ENCODE data around the gene NINL.
A peak's percentile ranks its signal among the peaks of the same experiment; 100 is the strongest.
"Not testable (repeated sequence)": the region's sequence is repeated elsewhere in the genome, so short reads cannot be mapped to it uniquely, and the experiment has no call there.

NINL gene

GRCh38 chr20:25590778-25591177 is 5.4 kb upstream of the NINL start:
- DNase-seq = not testable (repeated sequence)

DNA sequence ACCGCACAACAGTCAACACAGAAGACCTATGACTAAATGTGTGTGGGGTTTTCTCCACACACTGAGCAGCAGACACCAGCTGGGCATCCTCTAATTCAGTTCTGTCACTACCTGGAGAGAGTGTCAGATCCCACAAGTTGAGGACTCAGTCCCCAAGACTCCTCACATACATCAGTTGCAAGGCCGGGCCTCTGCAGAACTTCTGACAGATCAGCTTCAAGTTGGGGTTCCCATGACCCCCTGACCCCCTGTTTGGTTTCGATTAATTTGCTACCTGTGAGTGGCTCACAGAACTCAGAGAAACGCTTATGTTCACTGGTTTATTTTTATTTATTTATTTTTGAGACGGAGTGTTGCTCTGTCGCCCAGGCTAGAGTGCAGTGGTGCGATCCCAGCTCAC is 3.2 kb upstream of the NINL start:
- no peak for DNase-seq

DNA sequence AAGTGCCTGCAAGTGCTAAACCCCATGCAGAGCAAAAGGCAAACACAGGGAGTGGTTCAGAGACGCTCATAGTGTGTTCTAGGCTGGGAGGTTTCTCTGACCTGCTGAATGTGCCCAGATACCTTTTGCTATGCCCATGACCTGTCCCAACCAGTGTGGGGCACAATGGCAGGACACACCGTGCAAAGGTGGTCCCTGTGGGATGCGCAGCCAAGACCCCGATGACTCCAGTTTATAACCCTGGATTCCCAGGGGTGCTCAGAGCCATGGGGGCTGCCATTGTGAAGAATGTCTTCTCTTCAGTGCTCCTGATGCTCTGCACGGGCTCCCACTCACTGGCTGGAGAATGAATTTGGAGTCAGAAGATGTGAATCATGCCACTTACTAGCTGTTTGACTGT is 2.2 kb upstream of the NINL start:
- no peak for DNase-seq

GRCh38 chr20:25586877-25587276 is 1.5 kb upstream of the NINL start:
- DNase-seq = no peak

GRCh38 chr20:25583607-25584006 is 1.7 kb downstream of the NINL start:
- not testable (repeated sequence) for DNase-seq

GRCh38 chr20:25580711-25581110 is 4.6 kb downstream of the NINL start:
- DNase-seq = no peak

- no peak for DNase-seq
Measured at GRCh38 chr20:25579081-25579770, 6.1 kb downstream of the NINL start.

DNA sequence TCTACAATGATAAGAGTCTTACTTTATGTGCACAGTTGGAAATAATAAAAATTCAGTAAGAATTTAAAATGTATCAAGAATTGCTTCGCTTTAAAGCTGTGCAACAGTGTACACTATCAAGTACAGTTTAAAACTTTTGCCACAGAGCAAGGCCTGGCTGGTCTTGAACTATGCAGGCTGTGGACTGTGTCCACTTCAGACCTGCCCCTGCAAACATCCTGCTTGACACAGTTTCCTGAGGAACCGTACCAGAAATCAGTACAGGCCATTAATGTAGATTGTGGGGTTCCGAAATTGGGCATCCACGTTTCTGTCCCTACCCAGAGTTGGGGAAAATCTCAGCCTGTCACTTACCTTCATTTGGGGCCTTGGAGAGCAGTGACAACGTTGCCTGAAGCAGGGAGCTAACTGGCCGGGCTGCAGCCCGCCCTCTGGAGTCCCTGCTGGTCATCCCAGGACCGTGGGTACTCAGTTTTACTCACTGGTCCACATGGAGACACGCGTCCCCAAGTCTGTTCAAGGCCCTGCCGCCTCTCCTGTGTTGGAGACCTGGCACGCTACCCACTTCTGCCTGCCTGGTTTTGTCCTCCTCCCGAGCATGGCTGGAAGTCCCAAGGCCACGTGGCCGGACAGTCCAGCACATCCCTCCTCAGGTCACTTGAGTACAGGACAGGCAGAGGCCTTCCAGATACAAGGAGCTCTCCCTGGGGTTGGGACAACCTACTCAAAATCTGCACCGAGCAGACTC is 8.4 kb downstream of the NINL start:
- DNase-seq = no peak

DNA sequence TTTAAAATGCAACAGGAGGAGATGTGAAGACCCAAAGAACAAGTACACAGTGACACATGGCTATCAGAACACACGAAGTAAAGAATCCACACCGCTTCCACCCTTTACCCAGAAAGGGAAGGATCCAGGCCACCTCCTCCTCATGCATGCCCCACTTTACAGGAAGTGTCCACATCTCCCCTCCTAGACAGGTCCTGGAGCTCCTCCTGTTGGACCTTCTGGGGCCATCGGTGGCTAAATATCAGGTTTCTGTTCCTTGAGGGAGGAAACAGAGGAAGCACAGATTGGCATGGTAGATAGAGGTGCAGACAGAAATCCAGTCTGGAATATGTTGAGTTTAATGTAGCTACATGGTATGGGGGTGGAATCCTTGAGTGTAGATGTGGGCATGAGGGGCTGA is 10.9 kb downstream of the NINL start:
- DNase-seq = no peak

DNA sequence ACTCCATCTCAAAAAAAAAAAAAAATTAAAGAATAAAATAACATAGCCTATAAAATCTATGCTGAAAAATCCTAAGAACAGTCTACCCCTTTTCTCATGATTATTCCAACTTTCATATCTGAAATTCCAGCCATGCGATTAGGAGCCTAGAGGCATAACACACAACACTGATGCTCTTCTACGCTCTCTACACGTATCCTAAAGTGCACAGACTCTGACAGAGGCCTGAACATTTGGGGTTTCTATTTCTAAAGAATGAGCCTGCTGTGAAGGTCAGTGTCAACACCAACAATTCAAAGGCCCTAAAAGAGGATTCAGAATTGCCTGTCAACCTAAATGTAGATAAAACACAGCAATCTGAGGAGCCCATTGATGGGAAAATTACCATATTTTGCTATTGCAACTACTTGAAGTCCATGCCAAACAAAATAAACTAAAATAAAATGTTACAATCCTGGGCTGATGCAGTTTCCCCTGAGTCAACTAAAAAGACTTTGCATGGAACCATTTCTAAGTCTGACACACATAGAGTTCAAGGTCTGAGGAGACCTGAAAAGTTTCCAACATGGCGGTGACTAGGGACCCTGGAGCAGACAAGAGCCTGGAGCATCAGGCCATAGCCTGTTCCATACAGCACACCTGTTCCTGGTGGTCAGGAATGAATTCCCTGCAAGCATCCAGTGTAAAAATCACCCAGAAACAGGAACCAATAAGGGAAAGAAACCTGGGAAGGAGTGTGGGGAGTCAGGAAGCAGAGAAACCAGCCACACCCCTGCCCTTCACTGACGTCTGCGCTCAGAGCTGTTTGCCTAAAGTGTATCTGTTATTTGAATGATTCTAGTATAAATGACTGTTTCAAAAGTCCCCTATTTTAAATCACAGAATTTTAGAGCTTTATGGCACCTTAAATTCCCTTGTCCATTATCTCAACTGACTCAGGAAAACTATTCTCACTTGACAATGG is 11.8 kb downstream of the NINL start:
- DNase-seq = no peak

- no peak for DNase-seq
Measured at GRCh38 chr20:25571817-25572216, 13.5 kb downstream of the NINL start.

- no peak for DNase-seq
Measured at GRCh38 chr20:25571240-25571639, 14.1 kb downstream of the NINL start.

DNA sequence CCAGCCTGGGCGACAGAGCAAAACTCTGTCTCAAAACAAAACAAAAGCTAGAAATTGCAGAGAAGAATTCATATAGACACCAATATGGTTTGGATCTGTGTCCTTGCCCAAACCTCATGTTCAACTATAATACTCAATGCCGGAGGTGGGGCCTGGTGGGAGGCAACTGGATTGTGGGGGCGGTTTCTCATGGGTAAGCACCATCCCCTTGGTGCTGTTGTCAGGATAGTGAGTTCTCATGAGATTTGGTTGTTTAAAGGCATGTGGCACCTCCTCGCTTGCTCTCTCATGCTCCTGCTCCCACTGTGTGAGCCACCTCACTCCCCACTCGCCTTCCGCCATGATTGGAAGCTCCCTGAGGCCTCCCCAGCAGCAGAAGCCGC is 15.2 kb downstream of the NINL start:
- DNase-seq = no peak

DNA sequence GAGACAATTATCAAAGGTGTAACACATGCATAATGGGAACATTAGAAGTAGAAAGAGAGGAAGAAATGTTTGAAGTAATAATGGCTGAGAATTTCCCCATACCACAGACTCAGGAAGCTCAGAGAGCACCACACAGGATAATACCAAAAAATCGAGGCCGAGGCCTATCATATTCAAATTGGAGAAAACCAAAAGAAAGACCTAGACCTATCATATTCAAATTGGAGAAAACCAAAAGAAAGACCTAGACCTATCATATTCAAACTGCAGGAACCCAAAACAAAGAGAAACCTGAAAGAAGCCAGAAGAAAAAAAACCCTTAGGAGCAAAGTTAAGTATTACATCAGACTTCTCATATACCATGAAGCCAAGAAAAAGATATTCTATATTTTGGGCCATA is 18.0 kb downstream of the NINL start:
- no peak for DNase-seq

DNA sequence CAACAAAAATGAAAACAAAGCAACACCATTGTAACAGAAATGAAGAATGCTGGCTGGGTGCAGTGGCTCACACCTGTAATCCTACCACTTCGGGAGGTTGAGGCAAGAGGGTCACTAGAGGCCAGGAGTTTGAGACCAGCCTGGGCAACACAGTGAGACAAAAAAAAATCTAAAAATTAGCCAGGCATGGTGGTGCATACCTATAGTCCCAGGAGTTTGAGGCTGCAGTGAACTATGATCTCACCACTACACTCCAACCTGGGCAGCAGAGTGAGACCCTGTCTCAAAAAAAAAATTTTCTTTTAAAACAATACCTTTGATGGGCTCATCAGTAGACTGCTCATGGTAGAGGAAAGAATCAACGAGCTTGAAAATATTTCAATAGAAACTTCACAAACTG is 18.5 kb downstream of the NINL start:
- DNase-seq = no peak

GRCh38 chr20:25565578-25566157 is 19.7 kb downstream of the NINL start:
- no peak for DNase-seq

DNA sequence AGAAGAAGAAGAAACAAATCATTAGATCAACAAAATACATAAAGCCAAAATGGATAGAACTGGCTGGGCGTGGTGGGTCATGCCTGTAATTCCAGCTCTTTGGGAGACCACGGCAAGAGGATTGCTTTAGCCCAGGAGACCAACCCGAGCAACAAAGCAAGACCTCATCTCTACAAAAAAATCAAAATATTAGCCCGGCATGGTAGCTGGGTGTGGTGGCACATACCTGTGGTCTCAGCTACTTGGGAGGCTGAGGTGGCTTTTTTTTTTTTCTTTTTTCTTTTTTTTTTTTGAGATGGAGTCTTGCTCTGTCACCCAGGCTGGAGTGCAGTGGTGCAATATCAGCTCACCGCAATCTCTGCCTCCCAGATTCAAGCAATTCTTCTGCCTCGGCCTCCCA is 21.5 kb downstream of the NINL start:
- no peak for DNase-seq

DNA sequence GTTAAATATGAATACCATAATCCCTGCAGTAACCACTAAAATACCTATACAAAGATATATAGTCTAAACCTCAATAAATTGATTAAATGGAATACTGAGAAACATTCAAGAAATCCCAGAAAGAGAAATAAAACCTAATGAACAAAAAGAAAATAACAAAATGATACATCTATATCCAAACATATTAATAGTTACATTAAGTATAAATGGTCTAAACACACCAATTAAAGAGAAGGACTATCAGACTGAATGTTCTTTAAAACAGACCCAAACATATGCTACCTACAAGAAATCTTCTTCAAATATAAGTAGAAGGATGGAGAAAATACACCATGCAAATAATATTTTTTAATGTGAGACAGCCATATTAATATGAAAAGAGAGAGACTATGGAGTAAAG is 22.0 kb downstream of the NINL start:
- DNase-seq = no peak

DNA sequence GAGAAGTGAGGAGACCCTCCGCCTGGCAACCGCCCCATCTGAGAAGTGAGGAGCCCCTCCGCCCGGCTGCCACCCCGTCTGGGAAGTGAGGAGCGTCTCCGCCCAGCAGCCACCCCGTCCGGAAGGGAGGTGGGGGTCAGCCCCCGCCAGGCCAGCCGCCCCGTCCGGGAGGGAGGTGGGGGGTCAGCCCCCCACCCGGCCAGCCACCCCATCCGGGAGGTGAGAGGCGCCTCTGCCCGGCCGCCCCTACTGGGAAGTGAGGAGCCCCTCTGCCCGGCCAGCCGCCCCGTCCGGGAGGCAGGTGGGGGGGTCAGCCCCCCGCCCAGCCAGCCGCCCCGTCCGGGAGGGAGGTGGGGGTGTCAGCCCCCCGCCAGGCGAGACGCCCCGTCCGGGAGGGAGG is 23.6 kb downstream of the NINL start:
- DNase-seq = not testable (repeated sequence)

GRCh38 chr20:25553819-25554296 is 31.5 kb downstream of the NINL start:
- peak in 1 of 2 experiments; percentile 35 for DNase-seq

GRCh38 chr20:25552977-25553376 is 32.4 kb downstream of the NINL start:
- no peak for DNase-seq

- DNase-seq = no peak
Measured at GRCh38 chr20:25551413-25552215, 33.7 kb downstream of the NINL start.

All from NCI-H446 (cell line).